Inflammatory macrophage treated with lipopolysaccharide for 1 hour (primary cell): ENCODE results near the gene NPAS3.

Experiments
- DNase-seq, 2 donors: peaks; one replicate each; pipeline ENCODE4 v3.0.0-alpha.2; 2020 to 2022

The NPAS3 gene

DNA sequence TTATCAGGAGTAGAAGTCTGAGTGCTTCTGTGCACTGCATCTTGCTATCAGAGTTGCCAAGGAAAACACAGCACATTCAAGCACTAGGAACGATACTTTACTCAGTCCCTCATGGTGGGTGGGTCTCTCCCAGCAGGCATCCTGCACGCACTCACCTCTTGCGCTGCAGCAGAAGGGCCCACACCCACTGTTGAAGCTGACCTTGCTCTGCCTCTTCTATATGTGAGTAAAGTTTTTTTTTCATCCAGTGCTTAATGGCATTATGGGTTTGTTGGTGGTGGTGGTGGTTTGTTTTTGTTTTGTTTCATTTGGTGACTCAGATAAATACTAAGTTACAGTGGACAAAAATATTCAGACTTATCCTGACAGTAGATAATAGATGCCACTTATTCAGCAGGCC is 663.7 kb downstream of the NPAS3 start:
- DNase-seq, result no peak

DNA sequence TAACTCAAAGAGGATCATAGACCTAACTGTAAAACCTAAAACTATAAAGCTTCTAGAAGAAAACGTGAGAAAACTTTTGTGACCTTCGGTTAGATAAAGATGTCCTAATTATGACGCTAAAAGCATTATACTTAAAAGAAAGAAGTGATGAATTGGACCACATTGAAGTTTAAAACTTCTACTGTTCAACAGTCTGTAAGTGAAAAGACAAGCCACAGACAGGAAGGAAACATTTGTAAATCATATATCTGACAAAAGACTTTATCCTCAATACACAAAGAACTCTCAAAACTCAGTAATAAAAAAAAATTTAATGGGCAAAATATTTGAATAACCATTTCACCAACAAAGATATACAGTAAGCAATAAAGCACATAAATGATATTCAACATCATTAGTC is 667.9 kb downstream of the NPAS3 start:
- no peak for DNase-seq

- DNase-seq, result no peak
Measured at GRCh38 chr14:33609582-33609981, 670.9 kb downstream of the NPAS3 start.

DNA sequence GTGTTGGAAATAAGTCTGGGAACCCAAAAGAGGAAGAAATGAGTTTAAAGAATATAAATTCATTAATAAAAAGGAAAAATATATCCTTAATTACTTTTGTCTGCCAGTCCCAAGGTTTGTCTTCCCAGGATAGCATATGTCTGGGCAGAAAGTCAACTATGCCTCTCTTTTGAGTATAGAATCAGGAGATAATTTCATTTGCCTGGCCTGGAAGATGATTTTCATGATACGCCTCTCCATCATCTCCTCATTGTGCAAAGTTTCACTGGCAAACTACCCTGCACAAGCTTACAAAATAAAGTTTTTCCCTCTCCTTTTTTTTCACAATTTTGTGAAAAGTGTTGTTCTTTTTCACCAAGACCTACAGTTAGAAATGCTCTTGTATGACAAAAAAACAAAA is 671.4 kb downstream of the NPAS3 start:
- DNase-seq, result no peak

GRCh38 chr14:33611405-33612196 is 672.9 kb downstream of the NPAS3 start:
- no peak for DNase-seq

- DNase-seq, result no peak
Measured at GRCh38 chr14:33612197-33612505, 673.5 kb downstream of the NPAS3 start.

DNA sequence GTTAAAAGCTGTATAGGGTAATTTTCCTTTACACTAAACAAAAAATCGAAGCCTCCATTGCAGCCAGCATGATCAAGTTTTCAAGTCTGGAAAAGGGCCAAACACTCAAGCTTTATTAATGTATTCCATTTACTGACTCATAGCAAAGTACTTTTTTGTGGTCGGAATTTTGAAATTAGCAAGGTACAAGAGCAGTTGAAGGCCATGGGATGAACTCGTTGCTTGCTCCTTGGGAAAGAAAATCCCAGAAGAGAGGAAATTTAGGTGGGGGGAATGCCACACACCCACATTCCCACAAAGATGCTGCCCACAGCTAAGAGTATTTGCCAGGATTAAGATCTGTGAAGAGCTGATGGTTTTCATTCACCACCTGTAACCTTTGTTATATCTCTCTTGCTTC is 678.5 kb downstream of the NPAS3 start:
- DNase-seq, result no peak

DNA sequence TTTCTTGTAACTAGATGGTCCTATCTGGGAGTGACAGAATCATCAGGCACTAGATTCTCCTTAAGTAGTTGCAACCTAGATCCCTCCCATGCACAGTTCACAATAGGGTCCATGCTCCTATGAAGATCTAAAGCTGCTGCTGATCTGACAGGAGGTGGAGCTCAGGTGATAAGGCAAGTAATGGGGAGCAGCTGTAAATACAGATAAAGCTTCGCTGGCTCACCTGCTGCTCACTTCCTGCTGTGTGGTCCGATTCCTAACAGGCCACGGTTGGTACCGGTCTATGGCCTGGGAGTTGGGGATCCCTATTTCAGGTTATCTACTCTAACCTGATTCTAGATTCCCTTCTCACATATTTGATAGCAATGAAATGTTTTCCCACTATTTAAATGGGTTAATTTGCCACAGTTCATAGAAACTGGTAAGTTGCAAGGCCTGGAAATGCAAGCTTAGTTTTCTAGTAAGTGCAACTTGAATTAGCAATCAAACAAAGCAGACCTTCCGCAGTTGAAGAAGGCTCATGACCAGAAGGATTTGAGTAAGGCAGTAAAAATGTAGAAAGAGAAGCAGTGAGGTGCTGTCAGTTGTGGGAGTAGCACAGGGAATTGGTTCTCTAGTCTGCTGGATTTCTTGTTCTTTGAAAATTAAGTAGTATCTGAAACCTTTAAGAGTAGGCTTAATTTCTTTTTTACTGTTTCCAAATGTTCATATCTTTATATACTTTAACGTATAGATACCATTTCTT is 679.9 kb downstream of the NPAS3 start:
- no peak for DNase-seq

DNA sequence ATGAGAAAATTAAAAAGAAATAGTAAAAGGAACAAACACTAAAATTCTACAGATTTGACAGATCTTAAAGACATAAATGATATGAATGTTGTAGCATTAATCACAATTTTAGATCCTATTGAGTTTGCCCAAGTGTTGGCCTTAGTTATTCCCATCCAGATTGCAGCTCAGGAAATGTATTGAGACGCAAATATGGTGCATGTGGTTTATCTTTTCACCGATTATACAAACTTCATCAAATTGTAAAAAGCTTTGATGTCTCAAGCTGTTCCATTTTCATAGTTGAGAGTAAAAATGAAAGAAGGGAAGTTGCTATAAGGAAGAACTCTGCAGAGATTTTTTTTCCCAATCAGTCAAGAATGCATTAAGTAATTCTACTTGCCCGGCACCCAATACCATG is 683.8 kb downstream of the NPAS3 start:
- no peak for DNase-seq

DNA sequence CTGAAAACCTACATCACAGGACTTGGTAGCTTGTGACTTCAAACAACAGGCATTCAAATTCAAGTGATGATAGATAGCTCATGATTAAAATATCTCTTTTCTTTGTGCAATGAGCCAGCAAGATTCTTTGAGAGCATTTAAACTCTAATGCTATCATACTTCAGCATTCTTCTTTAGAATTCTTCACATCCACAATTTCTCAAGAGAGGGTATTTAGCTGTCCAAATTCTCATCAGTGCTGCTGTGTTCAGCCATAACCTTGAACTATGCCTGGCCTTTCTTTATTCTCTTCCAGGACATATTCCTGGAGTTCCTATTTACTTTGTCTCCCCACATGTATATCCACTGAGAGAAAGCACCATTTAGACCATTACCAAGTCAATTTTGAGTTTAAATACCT is 691.1 kb downstream of the NPAS3 start:
- no peak for DNase-seq

DNA sequence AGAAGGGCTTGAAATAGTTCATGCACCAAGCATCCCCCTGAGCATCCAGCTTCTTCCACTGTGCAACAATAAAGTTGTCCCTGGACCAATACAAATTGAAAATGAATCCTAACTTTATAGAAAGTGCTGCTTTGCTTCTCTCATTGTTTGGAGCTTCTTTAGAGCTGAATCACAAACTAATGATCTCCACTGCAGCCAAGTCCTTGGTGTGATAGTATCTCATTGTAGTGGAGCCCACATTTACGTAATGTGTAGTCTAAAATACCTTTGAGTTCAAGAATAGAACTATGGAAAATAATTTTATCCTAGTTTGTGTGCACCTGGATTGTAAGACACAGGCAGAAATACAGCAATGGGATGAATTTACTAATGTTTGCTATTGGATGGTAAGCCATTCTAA is 692.3 kb downstream of the NPAS3 start:
- DNase-seq, result no peak

DNA sequence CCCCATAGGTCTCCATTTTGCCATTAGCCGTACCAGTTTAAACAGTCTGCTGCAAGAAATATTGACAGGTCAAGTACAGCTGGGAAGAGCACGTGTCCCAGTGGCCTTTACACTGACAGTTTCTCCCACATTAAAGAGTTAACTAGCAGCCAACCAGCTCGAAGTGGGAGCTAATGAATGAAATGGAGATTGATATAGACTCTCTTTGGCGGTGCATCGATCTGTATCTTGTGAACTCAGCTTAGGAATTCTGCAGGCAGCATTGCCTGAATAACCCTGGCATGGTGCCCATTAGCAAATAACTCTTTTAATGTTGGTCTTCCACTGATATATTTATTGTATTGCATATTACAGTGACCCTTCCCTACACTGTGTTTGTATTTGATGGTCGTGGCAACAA is 692.8 kb downstream of the NPAS3 start:
- DNase-seq, result no peak

DNA sequence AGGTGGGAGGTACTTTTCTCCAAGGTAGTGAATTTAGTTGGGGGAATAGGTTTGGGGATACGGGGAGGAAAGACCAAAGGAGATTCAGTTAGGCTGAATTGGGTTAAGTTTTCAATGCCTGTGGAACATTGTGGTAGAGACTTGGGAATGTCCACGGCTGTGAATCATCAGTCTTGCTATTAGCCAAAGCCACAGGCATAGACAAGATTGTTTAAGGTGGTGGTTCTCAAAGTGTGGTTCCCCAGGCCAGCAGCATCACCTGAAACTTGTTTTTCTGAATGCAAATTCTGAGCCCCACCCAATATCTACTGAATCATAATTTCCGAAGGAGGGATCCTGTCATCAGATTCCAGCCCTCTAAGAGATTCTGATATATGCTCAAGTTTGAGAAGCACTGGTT is 696.0 kb downstream of the NPAS3 start:
- no peak for DNase-seq

GRCh38 chr14:33636716-33637115 is 698.0 kb downstream of the NPAS3 start:
- no peak for DNase-seq

- DNase-seq, result no peak
Measured at GRCh38 chr14:33642080-33642479, 703.4 kb downstream of the NPAS3 start.

DNA sequence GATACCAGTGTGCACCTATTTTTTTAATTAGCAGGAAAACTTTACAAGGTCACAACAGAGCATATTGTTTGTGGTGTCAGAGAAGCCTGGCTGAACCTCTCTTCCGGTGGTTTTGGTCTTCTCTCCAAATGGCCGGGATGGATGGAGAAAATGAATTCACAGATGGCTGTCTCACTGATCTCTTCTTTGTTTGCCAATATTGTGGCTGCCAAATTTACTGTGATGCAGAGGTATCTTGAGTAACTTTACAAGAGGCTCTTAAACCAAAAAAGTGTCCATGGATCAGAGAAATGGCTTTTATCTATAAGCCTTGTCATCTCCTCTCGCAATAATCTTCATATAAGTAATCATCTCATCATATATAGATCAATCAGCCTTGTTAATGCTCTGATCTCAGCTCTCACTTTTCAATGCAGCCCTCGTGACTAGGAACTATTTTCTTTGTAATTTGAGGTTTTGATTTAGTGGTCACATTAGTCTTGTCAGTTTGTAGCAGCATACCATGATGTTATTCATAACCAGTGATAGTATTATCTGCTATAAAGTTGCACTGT is 704.1 kb downstream of the NPAS3 start:
- no peak for DNase-seq

- no peak for DNase-seq
Measured at GRCh38 chr14:33643426-33644181, 704.9 kb downstream of the NPAS3 start.

DNA sequence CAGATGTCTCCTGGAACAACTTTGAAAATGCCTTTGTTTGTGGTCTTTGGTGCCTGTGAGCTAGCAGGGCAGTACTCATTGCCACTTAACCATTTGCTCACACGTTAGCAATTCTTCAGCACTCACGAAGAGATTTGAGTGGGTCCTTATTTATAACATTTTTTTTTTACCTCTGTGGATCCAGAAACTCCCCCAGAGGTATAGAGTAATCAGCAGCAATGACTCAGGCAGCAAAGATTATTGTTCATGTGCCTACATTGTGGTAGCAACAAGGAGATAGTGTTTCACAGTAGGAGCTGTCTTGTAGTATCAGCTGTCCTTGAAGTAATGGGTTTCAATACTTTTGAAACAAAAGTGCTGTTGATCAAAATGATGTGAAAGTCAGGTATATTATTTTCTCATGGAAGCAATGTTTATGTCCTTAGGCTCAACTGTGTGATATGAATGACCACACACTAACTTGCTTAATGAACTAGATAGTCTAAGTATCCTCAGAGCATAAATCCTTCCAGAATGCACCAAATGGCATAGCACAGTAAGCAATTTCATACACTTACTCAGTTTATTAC is 708.1 kb downstream of the NPAS3 start:
- DNase-seq, result no peak

DNA sequence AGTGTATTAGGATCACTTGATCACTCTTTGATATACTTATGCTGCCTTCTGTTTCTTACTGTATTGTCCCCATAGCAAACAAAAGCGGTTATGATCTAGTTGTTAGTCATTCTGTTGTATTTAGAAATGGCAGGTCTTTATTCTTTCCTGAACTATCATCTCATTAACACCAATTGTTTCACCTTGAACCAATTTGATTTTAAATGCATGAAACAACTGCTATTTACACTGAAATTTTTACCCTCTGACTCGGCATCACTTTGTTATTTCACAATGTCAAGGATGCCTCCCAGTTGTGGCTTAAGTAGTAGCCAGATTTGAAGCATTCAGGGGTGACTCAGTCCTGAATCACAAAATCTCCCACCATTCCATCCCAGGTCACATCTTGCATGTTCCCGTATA is 708.7 kb downstream of the NPAS3 start:
- DNase-seq, result no peak

- DNase-seq, result no peak
Measured at GRCh38 chr14:33650430-33650829, 711.8 kb downstream of the NPAS3 start.

DNA sequence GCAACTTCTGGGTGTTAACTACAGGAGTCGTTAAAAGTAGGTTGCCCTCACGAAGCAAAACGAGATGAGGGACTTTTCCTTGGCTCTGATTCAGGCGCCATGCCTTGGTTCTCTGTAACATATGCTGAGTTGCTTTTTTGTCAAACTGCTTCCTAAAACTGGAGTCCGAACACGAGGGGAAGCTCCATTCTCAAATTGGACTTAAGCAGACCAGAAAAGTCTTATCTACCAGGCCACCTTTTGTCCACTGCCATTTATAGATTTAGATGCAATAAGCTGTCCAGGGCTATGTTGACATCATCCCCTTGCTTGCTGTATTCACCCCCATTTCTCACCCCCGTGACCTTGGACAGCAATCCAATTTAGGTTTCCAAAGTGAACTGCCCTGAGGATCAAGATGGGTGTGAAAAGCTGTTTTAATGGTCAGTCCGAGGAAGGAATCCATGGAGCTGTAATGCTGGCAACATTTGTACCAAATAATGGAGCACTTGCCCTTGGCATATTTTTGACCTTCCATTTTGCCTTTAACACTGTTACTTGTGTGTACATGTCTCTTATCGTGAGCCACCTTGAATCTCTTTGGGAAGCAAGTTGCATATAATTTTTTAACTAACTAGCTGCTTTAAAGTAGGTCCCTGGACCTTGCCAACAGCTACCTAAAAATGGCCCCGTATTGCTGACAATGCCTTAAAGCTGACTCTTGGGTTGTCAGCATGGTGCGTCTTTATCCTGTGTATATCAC is 714.1 kb downstream of the NPAS3 start:
- no peak for DNase-seq

GRCh38 chr14:33653308-33653695 is 714.6 kb downstream of the NPAS3 start:
- no peak for DNase-seq

- no peak for DNase-seq
Measured at GRCh38 chr14:33655421-33655820, 716.7 kb downstream of the NPAS3 start.
